Stimulated activated CD8-positive, alpha-beta memory T cell treated with anti-CD3 and anti-CD28 coated beads, Interleukin-15, amount 100 ng/mL, for 1 hour (primary cell): Measurements from ENCODE around the gene DLGAP1.
"Not testable (repeated sequence)": the region's sequence is repeated elsewhere in the genome, so short reads cannot be mapped to it uniquely, and the experiment has no call there.

ENCODE experiments used
- DNase-seq: peaks from one replicate; pipeline ENCODE4 v3.0.0-alpha.2; 2020; ENCODE audit warnings: low read depth

Gene DLGAP1

GRCh38 chr18:3495691-3496430 is 959.2 kb downstream of the DLGAP1 start:
- no peak for DNase-seq

GRCh38 chr18:3494569-3494968 is 960.5 kb downstream of the DLGAP1 start:
- no peak for DNase-seq

GRCh38 chr18:3494245-3494526 is 960.9 kb downstream of the DLGAP1 start:
- no peak for DNase-seq

- no peak for DNase-seq
These were observed 961.4 kb downstream of the DLGAP1 start for GRCh38 chr18:3493501-3494244.

GRCh38 chr18:3492721-3493120 is 962.4 kb downstream of the DLGAP1 start:
- no peak for DNase-seq

GRCh38 chr18:3491981-3492555 is 963.0 kb downstream of the DLGAP1 start:
- no peak for DNase-seq

- DNase-seq: no peak
These were observed 965.6 kb downstream of the DLGAP1 start for GRCh38 chr18:3489462-3489861.

- DNase-seq: no peak
These were observed 968.6 kb downstream of the DLGAP1 start for GRCh38 chr18:3486512-3486911.

GRCh38 chr18:3485153-3486149 is 969.7 kb downstream of the DLGAP1 start:
- DNase-seq: no peak

- no peak for DNase-seq
These were observed 972.8 kb downstream of the DLGAP1 start for GRCh38 chr18:3482258-3482657.

GRCh38 chr18:3481696-3482210 is 973.4 kb downstream of the DLGAP1 start:
- no peak for DNase-seq

- no peak for DNase-seq
These were observed 974.1 kb downstream of the DLGAP1 start for GRCh38 chr18:3480827-3481573.

GRCh38 chr18:3479978-3480509 is 975.1 kb downstream of the DLGAP1 start:
- no peak for DNase-seq

GRCh38 chr18:3478262-3478978 is 976.7 kb downstream of the DLGAP1 start:
- no peak for DNase-seq

- DNase-seq: no peak
These were observed 982.2 kb downstream of the DLGAP1 start for GRCh38 chr18:3472681-3473544.

- DNase-seq: not testable (repeated sequence)
These were observed 983.0 kb downstream of the DLGAP1 start for GRCh38 chr18:3472121-3472520.

- no peak for DNase-seq
These were observed 983.9 kb downstream of the DLGAP1 start for GRCh38 chr18:3471141-3471648.

- DNase-seq: no peak
These were observed 986.3 kb downstream of the DLGAP1 start for GRCh38 chr18:3468833-3469232.

GRCh38 chr18:3468066-3468705 is 986.9 kb downstream of the DLGAP1 start:
- no peak for DNase-seq
